Activated naive CD4-positive, alpha-beta T cell treated with Interleukin-2 at 50 U/mL for 16 hours (primary cell): ENCODE measurements around the gene GNA12.

Source experiments
- DNase-seq: peaks from one replicate; pipeline ENCODE4 v3.0.0-alpha.2; 2020

GNA12 gene

GRCh38 chr7:2834748-2835441 lies 9.2 kb downstream of the GNA12 start:
- no peak for DNase-seq

DNA sequence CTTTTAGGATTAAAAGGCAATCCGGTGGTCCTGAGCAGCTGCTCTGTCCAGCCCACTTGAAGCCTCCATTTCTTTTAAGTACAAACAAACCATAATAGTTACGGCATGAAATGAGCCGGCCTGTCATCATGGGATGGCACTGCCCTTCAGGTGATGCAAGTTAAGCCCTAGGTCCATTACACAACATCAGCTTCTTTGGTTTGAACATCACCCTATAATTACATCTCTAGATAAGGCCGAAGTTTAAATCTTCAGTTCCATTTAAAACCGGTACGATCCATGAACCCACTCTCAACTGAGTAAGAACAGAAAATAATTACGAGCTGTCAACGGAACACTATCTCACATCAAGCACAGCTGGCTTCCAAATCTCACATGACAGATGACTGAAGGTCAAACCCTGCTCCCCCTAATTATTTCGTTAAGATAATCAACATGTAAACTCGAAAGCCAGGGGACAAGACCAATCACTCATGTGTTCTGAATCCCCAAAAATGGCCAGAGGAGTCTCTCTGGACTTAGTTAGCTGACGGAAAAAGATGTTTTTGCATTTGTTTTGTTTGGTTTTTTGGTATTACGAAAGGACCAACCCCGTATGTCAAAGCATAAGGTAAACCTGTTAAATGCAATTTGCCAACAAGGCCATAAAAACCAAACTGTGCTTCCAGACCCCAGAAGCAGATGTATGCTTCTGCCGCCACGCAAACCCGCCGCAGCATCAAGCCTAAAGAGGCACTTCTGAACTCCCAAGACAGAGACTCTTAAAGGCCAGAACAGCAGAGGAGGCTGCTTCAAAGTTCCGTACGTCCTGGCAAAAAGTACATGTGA lies 10.8 kb downstream of the GNA12 start:
- DNase-seq = no peak

DNA sequence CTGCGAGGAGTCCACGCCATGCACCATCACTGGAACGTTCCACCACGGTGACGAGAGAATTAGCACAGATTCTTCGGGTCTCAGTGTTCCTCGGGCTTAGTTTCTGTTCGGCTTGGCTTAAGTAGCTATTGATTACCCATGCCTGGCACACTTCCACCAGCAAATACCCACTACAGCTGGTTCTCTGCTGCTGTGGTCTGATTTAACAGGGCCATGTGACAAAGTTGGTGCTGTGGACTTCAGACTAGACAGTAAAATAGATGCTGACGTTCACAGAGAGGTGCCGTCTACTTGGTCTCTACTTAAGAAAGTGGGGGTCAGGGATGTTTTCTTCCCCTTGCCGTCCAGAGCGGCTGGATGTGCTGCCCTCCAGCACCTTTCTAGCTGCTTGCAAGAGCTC lies 11.6 kb downstream of the GNA12 start:
- DNase-seq = no peak

GRCh38 chr7:2830609-2831376 lies 13.3 kb downstream of the GNA12 start:
- no peak for DNase-seq

- DNase-seq = no peak
These were observed 15.1 kb downstream of the GNA12 start for GRCh38 chr7:2829040-2829439.

DNA sequence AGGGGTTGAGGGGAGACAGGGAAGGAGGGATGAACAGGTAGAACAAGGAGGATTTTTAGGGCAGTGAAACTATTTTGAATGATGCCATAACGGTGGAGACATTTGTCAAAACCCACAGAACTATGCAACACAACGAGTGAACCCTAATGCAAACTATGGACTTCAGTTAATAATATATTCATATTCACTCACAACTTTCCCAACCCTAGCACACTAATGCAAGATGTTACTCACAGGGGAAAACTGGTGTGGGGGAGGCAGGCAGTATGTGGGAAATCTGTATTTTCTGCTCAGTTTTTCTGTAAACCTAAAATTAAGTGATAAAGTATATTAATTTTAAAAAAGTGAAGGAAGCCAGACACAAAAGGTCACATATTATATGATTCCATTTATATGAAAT lies 17.3 kb downstream of the GNA12 start:
- DNase-seq = no peak

- no peak for DNase-seq
These were observed 18.4 kb downstream of the GNA12 start for GRCh38 chr7:2825559-2826227.

DNA sequence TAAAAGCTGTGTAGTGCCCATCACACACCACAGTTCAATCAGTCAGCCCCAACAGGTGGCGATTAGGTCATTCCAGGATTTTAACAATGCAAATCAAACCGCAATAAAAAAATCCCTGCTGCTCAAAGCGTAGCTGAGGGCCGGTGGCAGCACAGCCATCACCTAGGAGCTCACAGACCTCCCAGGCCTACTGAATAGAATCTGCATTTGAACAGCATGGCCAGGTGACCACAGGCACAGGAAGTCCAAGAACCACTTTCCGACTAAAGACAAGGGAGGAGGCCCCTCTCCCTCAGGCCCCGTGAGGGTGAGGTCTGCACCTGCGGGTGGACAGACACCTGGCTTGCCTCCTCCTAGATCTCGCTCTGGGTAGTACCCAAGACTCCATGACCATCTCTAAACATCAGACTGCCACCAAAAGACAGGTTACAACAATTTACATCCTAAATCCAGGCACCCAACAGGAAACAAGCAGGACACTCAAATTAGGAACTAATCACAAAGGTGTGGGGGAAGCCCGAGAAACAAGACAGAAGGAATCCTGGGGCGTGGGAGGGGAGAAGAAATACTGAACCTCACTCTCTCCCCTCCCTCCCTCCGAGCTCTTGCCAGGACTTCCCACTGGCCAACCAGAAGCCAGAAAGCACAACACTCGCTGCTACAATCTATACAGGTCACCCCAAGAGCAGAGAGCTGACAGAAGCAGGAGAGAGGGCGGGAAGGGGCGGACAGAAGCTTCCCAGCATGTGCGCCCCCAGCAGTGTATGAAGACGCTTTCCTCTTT lies 19.2 kb downstream of the GNA12 start:
- DNase-seq = no peak

GRCh38 chr7:2824026-2824677 lies 20.0 kb downstream of the GNA12 start:
- no peak for DNase-seq

DNA sequence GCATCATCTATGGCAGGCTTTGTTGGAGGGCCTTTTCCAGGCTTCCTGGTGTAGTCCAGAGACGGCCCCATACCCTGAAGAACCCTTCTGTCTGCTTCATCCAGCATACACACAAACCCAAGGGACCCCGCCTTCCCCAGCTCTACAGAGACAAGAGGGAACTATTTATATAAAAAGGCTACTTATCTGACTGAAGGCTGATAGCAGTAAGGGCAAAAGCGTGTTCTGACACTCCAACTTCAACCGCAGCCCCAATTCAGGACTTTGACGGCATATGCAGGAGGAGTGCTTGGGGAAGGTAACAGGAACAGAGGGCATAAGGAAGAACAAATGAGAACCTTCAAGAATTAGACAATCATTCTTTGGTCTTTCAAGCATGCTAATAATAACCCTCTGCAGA lies 21.0 kb downstream of the GNA12 start:
- no peak for DNase-seq

GRCh38 chr7:2821842-2822507 lies 22.1 kb downstream of the GNA12 start:
- DNase-seq = no peak

DNA sequence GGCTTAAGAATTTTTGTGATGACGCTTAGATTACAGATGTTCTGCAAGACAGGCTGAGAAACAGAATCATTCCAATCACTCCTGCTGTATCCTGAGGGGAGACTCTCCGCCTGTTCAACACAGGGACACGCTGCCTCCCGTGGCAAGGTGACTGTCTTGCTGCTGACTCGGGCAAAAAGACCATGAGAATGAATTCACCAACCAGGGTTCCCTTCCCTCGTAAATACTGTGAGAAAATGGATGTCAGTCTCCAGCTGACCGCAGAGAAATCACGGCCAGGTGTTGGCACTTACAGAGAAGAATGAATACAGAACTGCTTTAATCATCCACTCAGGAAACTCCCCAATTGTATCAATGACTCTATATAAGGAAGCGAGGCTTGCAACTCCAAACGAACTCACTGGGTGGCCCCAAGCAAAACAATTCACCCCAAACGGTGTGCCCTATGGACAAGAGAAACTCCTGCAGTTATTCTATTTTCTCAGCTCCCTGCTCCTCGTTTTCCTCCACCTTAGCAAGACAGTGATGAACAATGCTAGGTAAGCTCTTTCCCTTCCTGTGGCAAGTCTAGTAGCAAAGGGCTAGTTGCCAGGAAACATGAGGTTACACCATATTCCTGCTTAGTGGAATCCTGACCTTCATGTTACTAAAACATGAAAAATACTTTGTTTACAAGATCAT lies 22.8 kb downstream of the GNA12 start:
- no peak for DNase-seq

DNA sequence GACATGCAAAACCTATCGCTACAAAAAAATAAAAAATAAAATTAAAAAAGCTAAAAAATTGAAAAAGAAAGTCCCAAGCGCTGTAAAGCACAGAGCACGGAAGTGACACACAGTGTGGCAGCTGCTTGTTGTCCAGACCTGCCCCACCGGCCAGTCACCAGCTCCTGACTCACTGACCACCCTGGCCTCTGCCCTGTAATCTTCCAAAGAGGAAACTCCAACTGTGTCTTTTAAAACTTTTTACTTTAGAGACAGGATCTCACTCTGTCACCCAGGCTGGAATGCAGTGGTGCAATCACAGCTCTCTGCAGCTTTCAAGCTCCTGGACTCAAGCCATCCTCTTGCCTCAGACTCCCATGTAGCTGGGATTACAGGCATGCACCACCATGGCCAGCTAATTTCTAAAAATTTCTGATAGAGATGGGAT lies 23.6 kb downstream of the GNA12 start:
- no peak for DNase-seq

GRCh38 chr7:2819954-2820397 lies 24.1 kb downstream of the GNA12 start:
- DNase-seq = no peak

DNA sequence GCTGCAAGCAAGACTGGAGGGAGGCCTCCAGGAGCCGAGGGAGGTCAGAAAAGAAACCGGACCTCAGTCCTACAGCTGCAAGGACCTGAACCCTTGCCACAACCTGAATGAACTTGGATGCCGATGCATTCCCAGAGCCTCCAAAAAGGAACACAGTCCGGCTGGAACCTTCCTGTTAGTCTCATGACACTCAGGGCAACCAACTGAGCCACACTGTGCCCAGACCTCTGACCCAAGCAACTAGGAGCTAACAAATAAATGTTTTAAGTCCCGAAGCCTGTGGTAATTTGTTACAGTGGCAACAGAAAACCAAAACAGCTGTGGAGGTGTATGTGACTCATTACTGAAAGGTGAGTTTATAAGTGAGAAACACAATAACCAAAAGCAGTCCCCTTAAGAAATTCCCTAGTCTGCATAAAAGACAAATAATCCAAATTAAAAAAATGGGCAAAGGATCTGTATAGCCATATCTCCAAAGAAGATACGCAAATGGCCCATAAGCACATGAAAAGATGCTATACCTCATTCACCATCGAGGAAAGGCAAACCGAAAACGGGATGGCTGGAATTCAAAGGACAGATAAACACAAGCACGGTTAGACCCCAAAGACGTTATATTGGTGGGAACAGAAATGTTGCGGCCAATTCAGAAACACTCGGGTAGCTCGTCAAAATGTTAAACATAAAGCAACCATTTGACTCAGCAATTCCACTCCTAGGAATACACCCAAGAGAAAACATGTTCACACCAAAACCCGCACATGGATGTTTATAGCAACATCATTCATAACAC lies 24.8 kb downstream of the GNA12 start:
- no peak for DNase-seq

DNA sequence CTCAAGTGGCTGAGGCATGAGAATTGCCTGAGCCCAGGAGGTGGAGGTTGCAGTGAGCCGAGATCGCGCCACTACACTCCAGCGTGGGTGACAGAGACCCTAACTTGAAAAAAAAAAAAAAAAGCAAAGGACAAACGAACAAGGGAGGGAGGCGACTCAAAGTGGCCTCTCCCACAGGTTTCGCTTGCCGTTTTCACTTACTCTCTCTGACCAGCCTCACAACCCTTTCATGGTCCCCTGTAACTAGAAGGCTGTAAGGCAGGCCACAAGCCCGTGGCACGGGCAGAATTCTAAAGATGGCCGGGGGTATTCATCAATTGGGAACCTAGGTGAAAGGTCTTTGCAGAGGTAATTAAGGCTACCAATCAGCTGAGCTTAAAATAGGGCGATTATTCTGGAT lies 25.5 kb downstream of the GNA12 start:
- no peak for DNase-seq

DNA sequence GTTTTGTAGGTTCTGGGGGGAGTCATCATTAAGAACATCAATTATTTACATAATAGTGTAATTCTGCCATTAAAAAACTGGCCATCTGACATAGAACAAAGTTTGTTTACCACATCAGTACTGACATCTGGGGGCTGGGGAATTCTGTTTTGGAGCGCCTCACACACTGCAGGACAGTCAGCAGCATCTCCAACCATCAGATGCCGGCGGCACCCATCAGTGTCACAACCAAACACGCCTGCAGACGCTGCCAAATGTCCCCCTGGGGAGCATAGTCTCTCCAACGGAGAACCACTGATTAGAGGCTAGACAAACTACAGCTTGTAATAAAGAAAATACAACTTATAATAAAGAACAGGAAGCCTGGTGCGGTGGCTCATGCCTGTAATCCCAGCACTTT lies 26.0 kb downstream of the GNA12 start:
- DNase-seq = no peak

DNA sequence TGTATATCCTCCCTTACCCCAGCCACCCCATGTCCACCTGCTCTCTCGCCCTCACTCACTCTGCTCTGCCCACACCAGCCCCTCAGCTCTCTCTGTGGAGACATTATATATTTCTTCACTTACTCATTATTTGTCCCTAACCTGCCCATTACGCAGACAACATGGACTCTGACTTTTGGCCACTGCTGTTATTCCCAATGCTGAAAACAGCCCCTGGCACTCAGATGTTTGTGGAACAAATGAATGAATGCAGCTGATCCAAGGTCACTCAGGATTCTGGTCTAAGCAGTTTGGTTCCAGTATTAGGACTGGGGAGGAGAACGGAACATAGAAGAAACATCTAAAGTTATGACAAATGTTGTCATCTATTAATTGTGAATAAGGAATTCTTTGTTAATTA lies 26.7 kb downstream of the GNA12 start:
- DNase-seq = no peak

DNA sequence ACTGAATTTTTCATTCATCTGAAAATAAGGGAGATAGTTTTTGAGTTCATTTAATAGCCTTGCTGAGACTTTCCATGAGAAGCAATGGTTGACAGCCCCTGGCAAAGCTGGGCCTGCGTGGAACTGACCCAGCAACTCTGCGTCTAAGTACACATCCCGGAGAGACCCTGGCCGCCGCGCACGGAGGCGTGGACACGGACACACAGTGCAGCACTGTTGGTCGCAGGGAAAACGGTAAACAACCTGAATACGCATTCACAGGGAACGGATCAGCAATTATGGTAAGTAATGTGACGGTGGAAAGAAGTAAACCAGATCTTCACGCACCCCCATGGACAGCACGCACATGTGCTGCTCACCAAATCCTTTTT lies 28.2 kb downstream of the GNA12 start:
- DNase-seq = no peak
